K562 (cell line): Measurements from ENCODE around the gene SORT1. TPM values are rescaled to one million over a fixed set of nuclear protein-coding genes. Genes with fewer than 3 reads are reported as not detected.

Experiments used
- HDAC3 ChIP-seq: fragments of 450-650 bp; IDR thresholded peaks from 2 replicates; pipeline ENCODE4 v1.6.1; 2018; ENCODE audit warnings: borderline replicate concordance, mild to moderate bottlenecking, moderate library complexity; ENCODE audit not compliant: partially characterized antibody
- ZFP1 ChIP-seq: fragments of 450-650 bp; formaldehyde crosslinking; IDR thresholded peaks from 2 replicates; pipeline ENCODE4 v1.4.0; 2020; ENCODE audit warnings: mild to moderate bottlenecking, mixed read lengths
- polyA plus RNA-seq, 8 experiments: library from polyadenylated mRNA; depleted of rRNA in 4 of 8; stranded (reverse) in 5 of 8; unstranded in 3 of 8; fragments of >200 nt; fragmentation: Nextera tagmentation in 2 of 8; fragmentation: Illumina TruSeq in 1 of 8; extraction: Ambion mirVana in 2 of 8; extraction: Trizol in 1 of 8; gene quantifications; 2 replicates each; pipeline versions ENCODE4 v1.2.1 to v1.2.3, GENCODE V29; 2011 to 2014; ENCODE audit warnings: inconsistent platforms in 1 of 8, missing spikeins in 1 of 8
- total RNA-seq, 7 experiments: library from RNA; depleted of rRNA in 6 of 7; stranded (reverse); fragments of >200 nt in 6 of 7; fragmentation: Illumina TruSeq in 2 of 7; extraction: Trizol in 2 of 7; gene quantifications; 2 replicates each; pipeline versions ENCODE4 v1.2.1 to v1.2.3, GENCODE V29; 2011 to 2021; ENCODE audit warnings: low replicate concordance in 1 of 7
- TF ChIP-seq, protein P1 (sequence below), 2 experiments: IDR thresholded peaks in 1 of 2; conservative IDR thresholded peaks in 1 of 2; 2 replicates each; pipeline ENCODE4 v1.6.1; 2016; ENCODE audit warnings: low read depth in 2 of 2, mild to moderate bottlenecking in 1 of 2, missing compliant biosample characterization in 1 of 2, missing genetic modification characterization in 1 of 2, moderate library complexity in 1 of 2
- TF ChIP-seq, protein P2 (sequence below): sonication (generic); formaldehyde crosslinking; IDR thresholded peaks from 2 replicates; pipeline ENCODE4 v1.8.0; 2022; ENCODE audit warnings: mild to moderate bottlenecking, missing genetic modification reagents
- TF ChIP-seq, protein P3 (sequence below): fragments of 450-650 bp; formaldehyde crosslinking; conservative IDR thresholded peaks from 2 replicates; pipeline ENCODE4 v1.4.0; 2022; ENCODE audit warnings: mild to moderate bottlenecking, missing genetic modification characterization
- TF ChIP-seq, protein P4 (sequence below), 2 experiments: fragments of 250-450 bp in 1 of 2; fragments of 450-650 bp in 1 of 2; sonication (Bioruptor Pico) in 1 of 2; IDR thresholded peaks; 2 replicates each; pipeline versions ENCODE4 v1.6.1 to v1.8.0; 2016 to 2021; ENCODE audit warnings: mild to moderate bottlenecking in 2 of 2, moderate library complexity in 2 of 2, missing compliant biosample characterization in 1 of 2, missing genetic modification characterization in 1 of 2

The SORT1 gene
- total and polyA plus RNA-seq, 9 of the 15 experiments (the other 6 are each of a cell fraction or from before 2014, with no cell fraction given), result 27.4 to 112 (median 65.0) TPM

DNA sequence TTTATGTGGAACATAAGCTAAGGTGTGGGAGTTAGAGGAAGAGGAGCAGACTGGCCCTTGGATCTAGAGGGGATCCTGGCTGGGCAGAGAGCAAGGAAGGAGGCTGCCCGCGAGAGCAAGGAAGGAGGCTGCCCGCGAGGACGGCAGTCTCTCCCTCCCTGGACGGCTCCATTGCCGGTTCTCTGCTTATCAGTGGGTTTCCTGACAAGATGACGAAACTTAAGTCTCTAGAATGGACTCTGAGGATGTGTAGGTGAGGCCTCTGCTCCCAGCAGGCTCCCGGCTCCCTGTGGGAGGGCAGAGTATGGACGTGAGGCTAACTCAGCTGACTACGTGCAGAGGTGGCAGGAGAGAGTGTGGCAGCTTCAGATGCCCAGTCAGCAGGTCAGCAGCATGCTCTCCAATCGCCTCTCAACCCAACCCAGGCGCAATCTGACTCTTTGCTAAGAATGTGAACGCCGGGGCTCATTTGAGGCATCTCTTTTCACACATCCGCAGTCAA is 97.0 kb downstream of the SORT1 start (continued):
- TF ChIP-seq, protein P1, sequence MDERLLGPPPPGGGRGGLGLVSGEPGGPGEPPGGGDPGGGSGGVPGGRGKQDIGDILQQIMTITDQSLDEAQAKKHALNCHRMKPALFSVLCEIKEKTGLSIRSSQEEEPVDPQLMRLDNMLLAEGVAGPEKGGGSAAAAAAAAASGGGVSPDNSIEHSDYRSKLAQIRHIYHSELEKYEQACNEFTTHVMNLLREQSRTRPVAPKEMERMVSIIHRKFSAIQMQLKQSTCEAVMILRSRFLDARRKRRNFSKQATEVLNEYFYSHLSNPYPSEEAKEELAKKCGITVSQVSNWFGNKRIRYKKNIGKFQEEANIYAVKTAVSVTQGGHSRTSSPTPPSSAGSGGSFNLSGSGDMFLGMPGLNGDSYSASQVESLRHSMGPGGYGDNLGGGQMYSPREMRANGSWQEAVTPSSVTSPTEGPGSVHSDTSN (CRISPR knock-in tag; IDR thresholded peaks at IDR 0.05; ENCODE audit: low read depth), result no peak
- TF ChIP-seq, protein P1 (tag; conservative IDR thresholded peaks at IDR 0.05; ENCODE audit: low read depth), result no peak
- TF ChIP-seq, protein P2, sequence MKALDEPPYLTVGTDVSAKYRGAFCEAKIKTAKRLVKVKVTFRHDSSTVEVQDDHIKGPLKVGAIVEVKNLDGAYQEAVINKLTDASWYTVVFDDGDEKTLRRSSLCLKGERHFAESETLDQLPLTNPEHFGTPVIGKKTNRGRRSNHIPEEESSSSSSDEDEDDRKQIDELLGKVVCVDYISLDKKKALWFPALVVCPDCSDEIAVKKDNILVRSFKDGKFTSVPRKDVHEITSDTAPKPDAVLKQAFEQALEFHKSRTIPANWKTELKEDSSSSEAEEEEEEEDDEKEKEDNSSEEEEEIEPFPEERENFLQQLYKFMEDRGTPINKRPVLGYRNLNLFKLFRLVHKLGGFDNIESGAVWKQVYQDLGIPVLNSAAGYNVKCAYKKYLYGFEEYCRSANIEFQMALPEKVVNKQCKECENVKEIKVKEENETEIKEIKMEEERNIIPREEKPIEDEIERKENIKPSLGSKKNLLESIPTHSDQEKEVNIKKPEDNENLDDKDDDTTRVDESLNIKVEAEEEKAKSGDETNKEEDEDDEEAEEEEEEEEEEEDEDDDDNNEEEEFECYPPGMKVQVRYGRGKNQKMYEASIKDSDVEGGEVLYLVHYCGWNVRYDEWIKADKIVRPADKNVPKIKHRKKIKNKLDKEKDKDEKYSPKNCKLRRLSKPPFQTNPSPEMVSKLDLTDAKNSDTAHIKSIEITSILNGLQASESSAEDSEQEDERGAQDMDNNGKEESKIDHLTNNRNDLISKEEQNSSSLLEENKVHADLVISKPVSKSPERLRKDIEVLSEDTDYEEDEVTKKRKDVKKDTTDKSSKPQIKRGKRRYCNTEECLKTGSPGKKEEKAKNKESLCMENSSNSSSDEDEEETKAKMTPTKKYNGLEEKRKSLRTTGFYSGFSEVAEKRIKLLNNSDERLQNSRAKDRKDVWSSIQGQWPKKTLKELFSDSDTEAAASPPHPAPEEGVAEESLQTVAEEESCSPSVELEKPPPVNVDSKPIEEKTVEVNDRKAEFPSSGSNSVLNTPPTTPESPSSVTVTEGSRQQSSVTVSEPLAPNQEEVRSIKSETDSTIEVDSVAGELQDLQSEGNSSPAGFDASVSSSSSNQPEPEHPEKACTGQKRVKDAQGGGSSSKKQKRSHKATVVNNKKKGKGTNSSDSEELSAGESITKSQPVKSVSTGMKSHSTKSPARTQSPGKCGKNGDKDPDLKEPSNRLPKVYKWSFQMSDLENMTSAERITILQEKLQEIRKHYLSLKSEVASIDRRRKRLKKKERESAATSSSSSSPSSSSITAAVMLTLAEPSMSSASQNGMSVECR (CRISPR knock-in tag), result no peak
- TF ChIP-seq, protein P3, sequence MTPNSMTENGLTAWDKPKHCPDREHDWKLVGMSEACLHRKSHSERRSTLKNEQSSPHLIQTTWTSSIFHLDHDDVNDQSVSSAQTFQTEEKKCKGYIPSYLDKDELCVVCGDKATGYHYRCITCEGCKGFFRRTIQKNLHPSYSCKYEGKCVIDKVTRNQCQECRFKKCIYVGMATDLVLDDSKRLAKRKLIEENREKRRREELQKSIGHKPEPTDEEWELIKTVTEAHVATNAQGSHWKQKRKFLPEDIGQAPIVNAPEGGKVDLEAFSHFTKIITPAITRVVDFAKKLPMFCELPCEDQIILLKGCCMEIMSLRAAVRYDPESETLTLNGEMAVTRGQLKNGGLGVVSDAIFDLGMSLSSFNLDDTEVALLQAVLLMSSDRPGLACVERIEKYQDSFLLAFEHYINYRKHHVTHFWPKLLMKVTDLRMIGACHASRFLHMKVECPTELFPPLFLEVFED, result no peak
- no peak for TF ChIP-seq ZFP1
- TF ChIP-seq, protein P4, sequence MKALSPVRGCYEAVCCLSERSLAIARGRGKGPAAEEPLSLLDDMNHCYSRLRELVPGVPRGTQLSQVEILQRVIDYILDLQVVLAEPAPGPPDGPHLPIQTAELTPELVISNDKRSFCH (CRISPR knock-in tag; IDR thresholded peaks at IDR 0.05), result no peak
- TF ChIP-seq, protein P4 (tag; IDR thresholded peaks at IDR 0.05), result peak; percentile 17; the same call in 1 of the 2 replicates
- no peak for TF ChIP-seq HDAC3
